Testis (tissue), 2 donors: ENCODE data around the gene AP2B1.

Experiments
- CTCF ChIP-seq, 3 experiments: fragments of 450-650 bp in 2 of 3; fragments of 200-600 bp in 1 of 3; sonication (generic) in 1 of 3; IDR thresholded peaks; one replicate each; pipeline ENCODE4 v1.5.1; 2016 to 2019; ENCODE audit warnings: antibody characterized with exemption in 3 of 3, mild to moderate bottlenecking in 2 of 3, moderate library complexity in 1 of 3
- POLR2A ChIP-seq: fragments of 450-650 bp; IDR thresholded peaks from one replicate; pipeline ENCODE4 v1.6.1; 2017; ENCODE audit warnings: antibody characterized with exemption, mild to moderate bottlenecking, moderate library complexity

DNA sequence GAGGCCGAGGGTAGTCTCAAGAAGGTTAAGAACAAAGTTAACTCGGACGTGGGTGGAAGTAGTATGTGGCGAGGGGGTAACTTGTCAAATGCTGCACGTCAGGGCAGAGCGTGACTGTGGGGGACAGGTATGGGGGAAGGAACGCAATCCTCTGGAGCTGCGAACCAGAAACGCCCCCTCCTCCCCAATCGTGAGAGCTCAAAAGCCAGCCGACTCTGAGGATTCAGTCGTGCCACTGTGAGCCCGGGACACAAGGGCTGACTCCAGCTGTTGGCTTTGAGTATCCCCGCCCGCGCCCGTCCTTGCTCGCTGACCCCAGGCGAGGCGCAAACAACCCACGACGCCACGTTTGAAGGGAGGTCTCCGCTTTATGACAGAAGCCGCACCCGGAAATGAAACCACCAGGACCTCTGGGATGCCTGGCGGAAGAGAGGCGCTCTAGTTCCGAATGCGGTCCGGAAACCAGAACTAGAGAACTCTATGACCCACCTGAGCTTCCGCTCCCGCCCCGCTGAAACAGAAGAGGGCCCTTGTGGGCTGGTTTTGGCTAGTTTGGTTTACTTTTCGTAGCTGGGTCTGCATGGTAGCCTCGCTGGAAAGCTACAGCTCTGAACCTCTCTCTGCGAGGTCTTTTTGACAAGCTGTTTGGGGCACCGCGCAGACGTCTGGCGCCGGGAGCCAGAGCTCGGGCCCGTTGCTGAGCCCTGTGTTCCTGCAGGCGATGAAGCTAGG lies 8.8 kb upstream of the AP2B1 start, which contains the start of gene PEX12:
- TF ChIP-seq CTCF (IDR thresholded peaks at IDR 0.05): no peak
- TF ChIP-seq POLR2A: no peak
